Colonic mucosa (tissue), 4 donors: ENCODE measurements around the gene SCGB1D4. TPM values are rescaled to one million over a fixed set of nuclear protein-coding genes. Genes with fewer than 3 reads are reported as not detected.

Source experiments
- DNase-seq: peaks from one replicate; pipeline ENCODE4 v3.0.0-alpha.2; 2020
- H3K27ac ChIP-seq: fragments of 200-600 bp; one replicate; pipeline ENCODE4 v1.8.0; 2021
- H3K27me3 ChIP-seq: fragments of 200-600 bp; one replicate; pipeline ENCODE4 v1.8.0; 2021
- H3K36me3 ChIP-seq: fragments of 200-600 bp; one replicate; pipeline ENCODE4 v1.8.0; 2021
- H3K4me1 ChIP-seq: fragments of 200-600 bp; one replicate; pipeline ENCODE4 v1.8.0; 2021; ENCODE audit warnings: mild to moderate bottlenecking
- H3K4me3 ChIP-seq: fragments of 200-600 bp; one replicate; pipeline ENCODE4 v1.8.0; 2021
- H3K9ac ChIP-seq, 2 donors: one replicate each; pipeline ENCODE4 v1.7.0; 2013; ENCODE audit warnings: control low read depth in 2 of 2, low read depth in 2 of 2, low read length in 2 of 2
- H3K9me3 ChIP-seq: fragments of 200-600 bp; one replicate; pipeline ENCODE4 v1.8.0; 2021
- intact Hi-C: fragments of 100-400 bp; cut with DNase I; formaldehyde crosslinking; loops from one replicate; pipeline ENCODE4 v1.14.1; 2022
- total RNA-seq, 2 donors: library from RNA; stranded (reverse); fragmentation: NEBNext Ultra II Directional in 1 of 2; extraction: Animal tissue kit (Norgen Biotek cat#: 25700) in 1 of 2; gene quantifications; one replicate each; pipeline ENCODE4 v1.2.1, GENCODE V29; 2021
- TF ChIP-seq, protein P1 (sequence below): fragments of 200-600 bp; IDR thresholded peaks from one replicate; pipeline ENCODE4 v1.8.0; 2022; ENCODE audit warnings: antibody characterized with exemption, mild to moderate bottlenecking
- donor health status: healthy.
- donor health status: DM: no; HTN: no; CAD: no.
- donor health status: DM: no; HTN: no; CAD: no.

The SCGB1D4 gene
- total RNA-seq, 2 donors from 2014 or later: not detected

DNA sequence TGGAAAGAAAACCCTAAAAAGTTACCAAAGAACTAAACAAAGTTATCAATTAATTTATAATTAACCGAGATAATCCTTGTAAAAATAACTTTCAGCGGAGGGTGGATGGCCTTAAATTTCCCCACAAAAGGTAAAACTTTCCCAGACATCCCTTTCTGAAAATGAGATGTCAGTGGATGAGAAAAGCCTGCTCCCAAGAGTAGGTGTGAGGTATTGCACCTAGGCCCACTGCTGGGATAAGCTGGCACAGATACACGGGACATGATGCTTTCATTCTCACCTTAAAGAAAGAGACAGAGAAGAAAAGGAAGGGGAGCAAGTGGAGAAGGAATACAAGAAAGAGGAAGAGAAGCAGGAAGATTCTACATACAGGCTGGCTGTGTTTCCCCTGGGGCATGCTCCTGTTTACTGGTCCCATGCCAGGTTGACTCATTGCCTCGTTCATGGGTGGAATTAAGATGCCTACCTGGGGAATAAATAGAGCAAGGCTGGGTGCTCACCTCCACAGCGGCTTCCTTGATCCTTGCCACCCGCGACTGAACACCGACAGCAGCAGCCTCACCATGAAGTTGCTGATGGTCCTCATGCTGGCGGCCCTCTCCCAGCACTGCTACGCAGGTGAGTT lies 29.1 kb downstream of the SCGB1D4 start, which contains the start of gene SCGB2A2:
Gene SCGB2A2 (plus strand): TSS at position 505 of the 625 bp plus-strand sequence. CDS start 59 bp downstream, at position 564.
- intact Hi-C loops: no loop called here
- TF ChIP-seq, protein P1, sequence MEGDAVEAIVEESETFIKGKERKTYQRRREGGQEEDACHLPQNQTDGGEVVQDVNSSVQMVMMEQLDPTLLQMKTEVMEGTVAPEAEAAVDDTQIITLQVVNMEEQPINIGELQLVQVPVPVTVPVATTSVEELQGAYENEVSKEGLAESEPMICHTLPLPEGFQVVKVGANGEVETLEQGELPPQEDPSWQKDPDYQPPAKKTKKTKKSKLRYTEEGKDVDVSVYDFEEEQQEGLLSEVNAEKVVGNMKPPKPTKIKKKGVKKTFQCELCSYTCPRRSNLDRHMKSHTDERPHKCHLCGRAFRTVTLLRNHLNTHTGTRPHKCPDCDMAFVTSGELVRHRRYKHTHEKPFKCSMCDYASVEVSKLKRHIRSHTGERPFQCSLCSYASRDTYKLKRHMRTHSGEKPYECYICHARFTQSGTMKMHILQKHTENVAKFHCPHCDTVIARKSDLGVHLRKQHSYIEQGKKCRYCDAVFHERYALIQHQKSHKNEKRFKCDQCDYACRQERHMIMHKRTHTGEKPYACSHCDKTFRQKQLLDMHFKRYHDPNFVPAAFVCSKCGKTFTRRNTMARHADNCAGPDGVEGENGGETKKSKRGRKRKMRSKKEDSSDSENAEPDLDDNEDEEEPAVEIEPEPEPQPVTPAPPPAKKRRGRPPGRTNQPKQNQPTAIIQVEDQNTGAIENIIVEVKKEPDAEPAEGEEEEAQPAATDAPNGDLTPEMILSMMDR: no peak
- H3K27me3 ChIP-seq: no peaks in the 10 kb centered on the region

GRCh38 chr11:62267576-62267975 lies 31.3 kb downstream of the SCGB1D4 start:
- intact Hi-C loops: no loop called here
- Histone ChIP-seq H3K4me1 (no peaks in the 10 kb centered on the region), H3K9me3 (no peaks in the 10 kb centered on the region), H3K9ac (no peak overlapping the region), H3K36me3 (no peaks in the 10 kb centered on the region), H3K27ac (no peak overlapping the region), H3K27me3 (no peaks in the 10 kb centered on the region), H3K4me3 (no peak overlapping the region)
- TF ChIP-seq, protein P1: no peak
- DNase-seq: no peak

More for the DNA sequence above, 29.1 kb downstream of the SCGB1D4 start, which contains the start of gene SCGB2A2:
- H3K36me3 ChIP-seq: no peaks in the 10 kb centered on the region
- no peak within 1 kb of the TSS for H3K4me3 ChIP-seq
- no peaks in the 10 kb centered on the region for H3K9me3 ChIP-seq
- H3K4me1 ChIP-seq: no peaks in the 10 kb centered on the region
- no peak within 1 kb of the TSS for H3K9ac ChIP-seq
- H3K27ac ChIP-seq: no peak within 1 kb of the TSS
- DNase-seq: no peak

DNA sequence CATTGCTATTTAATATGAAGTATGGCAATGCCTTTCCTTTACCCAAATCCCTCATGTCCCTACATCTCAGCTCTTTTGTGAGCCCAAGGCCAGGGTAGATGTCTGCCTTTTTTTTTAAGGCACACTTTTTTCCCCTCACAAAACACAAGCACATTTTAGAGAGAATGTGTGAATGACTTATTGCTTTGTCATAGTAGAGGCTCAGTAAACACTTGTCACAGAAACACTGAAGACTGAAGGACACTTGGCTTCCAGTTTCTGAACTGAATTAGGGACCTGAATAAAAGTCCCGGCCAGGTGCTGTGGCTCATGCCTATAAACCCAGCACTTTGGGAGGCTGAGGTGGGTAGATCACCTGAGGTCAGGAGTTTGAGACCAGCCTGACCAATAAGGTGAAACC lies 31.8 kb downstream of the SCGB1D4 start:
- H3K27me3 ChIP-seq: no peaks in the 10 kb centered on the region
- H3K4me1 ChIP-seq: no peaks in the 10 kb centered on the region
- no peaks in the 10 kb centered on the region for H3K36me3 ChIP-seq
- intact Hi-C loops: no loop called here
- no peak overlapping the region for H3K4me3 ChIP-seq
- DNase-seq: no peak
- TF ChIP-seq, protein P1: no peak
- H3K27ac ChIP-seq: no peak overlapping the region
- no peak overlapping the region for H3K9ac ChIP-seq
- no peaks in the 10 kb centered on the region for H3K9me3 ChIP-seq

DNA sequence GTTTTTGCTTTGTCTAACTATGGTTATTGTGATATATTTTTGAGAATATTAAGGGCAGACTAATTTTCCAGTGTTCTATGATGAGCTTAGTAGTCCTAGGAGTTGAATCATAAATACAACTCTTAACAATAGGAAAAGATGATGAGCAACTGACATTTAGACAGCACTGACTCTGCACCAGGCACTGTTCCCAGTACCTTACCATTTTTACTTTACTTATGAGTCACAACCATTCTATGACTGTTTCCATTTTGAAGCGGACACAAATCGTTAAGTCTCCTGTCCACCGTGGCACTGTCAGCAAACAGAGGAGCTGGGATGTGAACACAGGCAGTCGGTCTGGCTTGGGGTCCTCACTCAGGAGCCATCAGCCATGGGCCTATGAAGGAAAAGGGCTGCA lies 32.3 kb downstream of the SCGB1D4 start:
- no peak overlapping the region for H3K9ac ChIP-seq
- no peak overlapping the region for H3K4me3 ChIP-seq
- no peaks in the 10 kb centered on the region for H3K27me3 ChIP-seq
- no peaks in the 10 kb centered on the region for H3K9me3 ChIP-seq
- H3K4me1 ChIP-seq: no peaks in the 10 kb centered on the region
- TF ChIP-seq, protein P1: no peak
- no peaks in the 10 kb centered on the region for H3K36me3 ChIP-seq
- H3K27ac ChIP-seq: no peak overlapping the region
- intact Hi-C loops: no loop called here
- DNase-seq: no peak

DNA sequence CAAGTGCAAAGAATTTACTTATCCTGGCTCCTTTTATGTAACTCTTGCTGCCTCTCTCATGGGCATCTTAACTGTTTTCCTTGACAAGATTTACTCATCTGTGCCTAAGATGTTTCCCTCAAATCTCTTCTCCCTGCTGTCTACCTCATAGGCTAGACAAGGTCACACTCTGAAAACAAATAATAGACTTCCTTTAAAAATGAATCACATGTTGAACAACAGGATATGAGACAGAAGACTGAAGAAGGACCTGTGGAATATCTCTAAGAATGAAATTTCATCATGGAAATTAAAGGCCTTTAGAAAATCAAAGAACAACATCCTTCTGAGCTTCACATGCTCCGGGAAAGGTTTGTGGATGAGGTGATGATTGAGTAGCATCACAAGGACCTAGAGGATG lies 34.9 kb downstream of the SCGB1D4 start:
- Histone ChIP-seq H3K27ac (no peak overlapping the region), H3K4me1 (no peaks in the 10 kb centered on the region), H3K4me3 (no peak overlapping the region), H3K27me3 (no peaks in the 10 kb centered on the region), H3K36me3 (no peaks in the 10 kb centered on the region), H3K9ac (no peak overlapping the region), H3K9me3 (no peaks in the 10 kb centered on the region)
- intact Hi-C loops: no loop called here
- DNase-seq: no peak
- TF ChIP-seq, protein P1: no peak
